HG03457 (cell line): ENCODE measurements around the gene ANTKMT.

Experiments
- ATAC-seq: cut with Tn5 transposase; IDR thresholded peaks from one replicate; pipeline ENCODE4 v1.9.1; 2021; ENCODE audit warnings: moderate number of reproducible peaks; ENCODE audit not compliant: unreplicated experiment

Gene ANTKMT, protein sequence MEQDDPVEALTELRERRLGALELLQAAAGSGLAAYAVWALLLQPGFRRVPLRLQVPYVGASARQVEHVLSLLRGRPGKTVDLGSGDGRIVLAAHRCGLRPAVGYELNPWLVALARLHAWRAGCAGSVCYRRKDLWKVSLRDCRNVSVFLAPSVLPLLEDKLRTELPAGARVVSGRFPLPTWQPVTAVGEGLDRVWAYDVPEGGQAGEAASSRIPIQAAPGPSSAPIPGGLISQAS

DNA sequence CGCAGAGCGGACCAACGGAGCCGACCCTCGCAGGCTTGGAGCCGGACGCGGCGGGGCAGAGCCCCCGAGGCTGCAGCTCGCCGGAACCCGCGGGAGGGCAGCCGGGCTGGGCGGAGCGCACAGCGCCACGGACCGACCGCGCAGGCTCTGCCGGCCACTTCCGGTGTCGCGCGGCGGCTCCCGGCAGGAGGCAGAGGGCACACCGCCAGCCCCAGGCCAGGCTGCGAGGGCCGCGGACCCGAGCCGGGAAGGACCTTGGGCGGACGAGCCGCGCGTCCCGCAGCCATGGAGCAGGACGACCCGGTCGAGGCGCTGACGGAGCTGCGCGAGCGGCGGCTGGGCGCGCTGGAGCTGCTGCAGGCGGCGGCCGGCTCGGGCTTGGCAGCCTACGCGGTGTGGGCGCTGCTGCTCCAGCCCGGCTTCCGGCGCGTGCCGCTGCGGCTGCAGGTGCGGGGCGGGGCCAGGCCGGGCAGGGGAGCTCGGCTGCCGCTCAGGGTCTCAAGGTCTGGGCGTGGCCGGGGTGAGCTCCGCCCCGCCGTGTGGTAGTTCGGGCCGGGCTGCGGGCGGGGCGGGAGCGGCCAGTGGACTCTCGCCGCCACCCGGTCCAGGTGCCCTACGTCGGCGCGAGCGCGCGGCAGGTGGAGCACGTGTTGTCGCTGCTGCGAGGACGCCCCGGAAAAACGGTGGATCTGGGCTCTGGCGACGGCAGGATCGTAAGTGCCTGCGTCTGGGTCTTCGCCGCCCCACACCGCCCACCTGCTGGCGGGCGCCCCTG, at the start of gene ANTKMT:
Gene ANTKMT, plus strand, starts transcription at position 157 of the 775 bp plus-strand sequence. Its CDS starts 129 bp downstream, at position 286.
- ATAC-seq, result peak; percentile 53

DNA sequence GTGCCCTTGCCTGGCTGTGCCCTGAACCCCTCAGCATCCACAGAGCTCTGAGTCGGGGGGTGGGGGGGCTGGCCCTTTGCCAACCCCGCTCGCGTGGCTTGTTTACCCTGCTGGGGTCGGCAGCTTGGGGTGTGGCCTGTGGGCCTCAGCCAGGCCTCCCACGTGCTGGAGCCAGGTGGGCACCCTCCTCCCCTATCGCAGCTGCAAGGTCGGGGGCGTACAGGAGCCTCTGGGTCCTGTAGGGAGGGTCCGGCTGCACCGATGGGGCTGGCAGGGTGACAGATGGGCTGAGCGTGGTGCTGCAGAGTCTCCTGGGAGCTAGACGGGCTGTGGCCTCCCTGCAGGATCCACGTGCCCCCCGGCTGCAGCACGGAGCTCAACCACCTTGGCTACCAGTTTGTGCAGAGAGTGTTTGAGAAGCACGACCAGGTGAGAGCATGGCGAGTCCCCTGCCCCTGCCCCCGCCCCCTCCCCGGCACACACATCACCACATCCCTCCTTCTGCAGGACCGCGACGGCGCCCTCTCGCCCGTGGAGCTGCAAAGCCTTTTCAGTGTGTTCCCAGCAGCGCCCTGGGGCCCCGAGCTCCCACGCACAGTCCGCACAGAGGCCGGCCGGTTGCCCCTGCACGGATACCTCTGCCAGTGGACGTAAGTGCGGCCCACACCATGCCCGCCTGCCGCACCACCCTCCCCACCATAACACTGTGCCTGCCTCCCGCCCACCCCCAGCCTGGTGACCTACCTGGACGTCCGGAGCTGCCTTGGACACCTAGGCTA, 49.4 kb upstream of the ANTKMT start:
- no peak for ATAC-seq

DNA sequence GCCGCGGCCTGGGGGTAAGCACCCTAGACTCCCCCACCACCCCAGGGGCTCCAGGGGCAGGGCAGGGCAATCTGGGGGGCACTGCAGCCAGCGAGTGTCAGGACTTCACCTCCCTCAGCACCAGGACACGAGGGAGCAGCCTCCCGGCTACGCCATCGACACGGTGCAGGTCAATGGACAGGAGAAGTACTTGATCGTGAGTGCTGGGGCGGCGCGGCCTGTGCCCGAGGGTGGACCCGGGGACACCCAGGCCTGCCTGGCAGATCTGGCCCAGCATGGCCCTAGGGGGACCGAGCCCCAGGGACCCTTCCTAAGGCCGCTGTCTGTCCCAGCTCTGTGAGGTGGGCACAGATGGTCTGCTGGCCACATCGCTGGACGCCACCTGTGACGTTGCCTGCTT, 48.6 kb upstream of the ANTKMT start:
- no peak for ATAC-seq

- ATAC-seq, result no peak
Observed at GRCh38 chr16:672851-673250, 48.1 kb upstream of the ANTKMT start.

DNA sequence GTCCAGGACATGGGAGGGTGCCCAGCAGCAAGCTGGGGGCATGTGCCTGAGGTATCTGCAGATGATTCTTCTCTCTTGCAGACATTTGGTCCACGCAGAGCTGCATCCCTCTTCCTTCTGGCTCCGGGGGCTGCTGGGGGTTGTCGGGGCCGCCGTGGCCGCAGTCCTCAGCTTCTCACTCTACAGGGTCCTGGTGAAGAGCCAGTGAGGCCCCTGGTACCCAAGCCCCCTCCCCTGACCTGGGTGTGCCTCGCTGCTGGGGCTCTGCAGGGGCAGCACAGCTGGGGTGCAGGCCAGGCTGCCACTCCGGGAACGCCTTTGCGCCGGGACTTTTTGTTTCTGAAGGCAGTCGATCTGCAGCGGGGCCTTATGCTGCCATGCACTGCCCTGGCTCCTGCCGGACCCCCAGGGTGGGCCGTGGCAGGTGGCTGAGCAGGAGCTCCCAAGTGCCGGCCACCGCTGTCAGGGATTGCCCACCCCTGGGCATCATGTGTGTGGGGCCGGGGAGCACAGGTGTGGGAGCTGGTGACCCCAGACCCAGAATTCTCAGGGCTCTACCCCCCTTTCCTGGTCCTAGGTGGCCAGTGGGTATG, 47.5 kb upstream of the ANTKMT start:
- no peak for ATAC-seq

DNA sequence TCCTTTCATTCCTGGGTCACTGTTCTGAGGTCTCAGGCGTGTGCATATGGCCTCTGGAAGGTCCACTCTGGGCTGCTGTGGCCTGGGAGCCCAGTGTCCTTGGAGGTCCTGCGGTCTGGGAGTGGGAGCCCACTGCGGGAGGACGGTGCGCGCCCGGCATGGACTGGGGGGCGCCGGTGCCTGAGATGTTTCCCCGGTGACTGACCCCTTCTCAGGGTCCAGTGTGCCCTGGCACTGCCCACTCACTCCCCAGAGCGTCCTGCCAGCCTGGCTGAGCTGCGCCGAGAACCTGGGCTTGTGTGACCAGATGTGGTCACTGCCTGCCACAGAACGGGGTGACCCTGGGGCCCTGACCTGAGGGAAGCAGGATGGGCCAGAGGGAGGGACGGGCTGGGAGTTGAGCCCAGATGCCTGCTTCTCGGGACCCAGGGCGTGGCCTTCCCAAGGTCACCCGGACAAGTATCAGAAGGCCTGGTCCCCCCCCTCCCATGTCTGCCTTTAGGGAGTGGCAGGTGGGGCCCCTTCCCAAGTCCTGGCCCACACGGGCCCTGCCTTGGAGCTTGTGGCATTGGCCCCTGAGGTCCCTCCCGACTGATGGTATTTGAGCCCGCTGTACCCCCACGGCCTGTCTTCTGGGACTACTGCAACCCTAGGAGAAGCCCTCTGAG, 46.6 kb upstream of the ANTKMT start:
- no peak for ATAC-seq

DNA sequence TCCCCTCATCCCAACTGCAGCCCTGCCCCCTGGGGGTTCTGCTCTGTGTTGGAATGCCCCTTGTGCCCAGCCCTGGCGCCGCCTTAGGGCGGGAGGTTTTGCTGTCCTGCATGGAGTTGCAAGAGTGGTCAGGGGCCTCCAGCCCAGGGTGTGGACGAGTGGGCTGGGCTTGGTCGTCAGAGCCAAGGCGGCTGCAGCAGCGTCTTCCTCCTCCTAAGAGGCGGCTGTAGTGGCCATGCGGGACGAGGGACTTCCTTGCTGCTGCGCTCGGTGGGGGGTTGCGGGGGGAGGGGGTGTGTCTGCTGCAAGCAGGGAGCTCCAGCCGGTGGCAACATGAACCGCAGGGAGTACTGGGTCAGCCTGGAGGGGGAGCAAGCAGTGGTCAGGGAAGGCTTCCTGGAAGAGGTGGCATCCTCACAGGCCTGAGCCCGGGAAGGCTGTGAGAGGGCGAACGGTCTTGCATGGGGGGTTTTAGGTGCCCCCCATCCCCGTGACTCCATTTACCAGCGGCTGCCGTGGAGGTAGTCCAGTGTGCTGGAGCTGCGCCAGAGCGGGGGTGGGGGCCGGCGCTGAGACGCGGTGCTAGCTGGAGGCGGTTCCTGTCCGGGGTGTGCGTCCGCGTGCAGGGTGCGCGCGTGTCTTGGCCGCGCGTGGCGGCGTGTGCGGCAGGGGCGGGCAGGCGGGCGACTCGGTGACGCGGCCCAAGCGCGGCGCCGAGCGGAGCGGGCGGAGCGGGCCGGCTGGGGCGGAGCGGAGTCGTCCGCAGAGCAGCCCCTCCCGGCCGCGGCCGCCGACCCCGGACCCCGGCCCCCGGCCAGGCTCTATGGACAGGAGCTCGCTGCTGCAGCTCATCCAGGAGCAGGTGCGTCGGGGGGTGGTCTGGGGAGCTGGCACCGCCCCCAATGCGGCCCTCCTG, 45.7 kb upstream of the ANTKMT start, which contains the start of gene RHBDL1:
Gene RHBDL1, plus strand, starts transcription at position 704 of the 916 bp plus-strand sequence. Its CDS starts 120 bp downstream, at position 824.
- no peak for ATAC-seq

DNA sequence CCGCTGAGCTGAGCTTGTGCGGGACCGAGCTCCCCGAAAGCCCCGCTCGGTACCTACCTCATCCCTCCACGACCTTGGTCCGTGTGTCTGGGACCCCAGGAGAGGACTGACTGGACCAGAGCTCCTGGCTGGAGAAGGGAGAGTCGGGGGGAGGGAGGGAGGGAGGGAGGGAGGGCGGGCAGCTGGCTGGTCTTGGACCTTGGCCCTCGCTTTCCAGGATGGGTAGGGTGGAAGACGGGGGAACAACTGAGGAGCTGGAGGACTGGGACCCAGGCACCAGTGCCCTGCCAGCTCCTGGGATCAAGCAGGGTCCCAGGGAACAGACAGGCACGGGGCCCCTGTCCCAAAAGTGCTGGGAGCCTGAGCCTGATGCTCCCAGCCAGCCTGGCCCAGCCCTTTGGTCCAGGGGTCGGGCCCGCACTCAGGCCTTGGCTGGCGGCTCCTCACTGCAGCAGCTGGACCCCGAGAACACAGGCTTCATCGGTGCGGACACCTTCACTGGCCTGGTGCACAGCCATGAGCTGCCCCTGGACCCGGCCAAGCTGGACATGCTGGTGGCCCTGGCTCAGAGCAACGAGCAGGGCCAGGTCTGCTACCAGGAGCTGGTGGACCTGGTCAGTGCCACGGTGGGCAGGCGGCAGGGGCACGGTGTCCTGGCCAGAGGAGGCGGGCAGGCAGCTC, 44.9 kb upstream of the ANTKMT start:
- ATAC-seq, result no peak

DNA sequence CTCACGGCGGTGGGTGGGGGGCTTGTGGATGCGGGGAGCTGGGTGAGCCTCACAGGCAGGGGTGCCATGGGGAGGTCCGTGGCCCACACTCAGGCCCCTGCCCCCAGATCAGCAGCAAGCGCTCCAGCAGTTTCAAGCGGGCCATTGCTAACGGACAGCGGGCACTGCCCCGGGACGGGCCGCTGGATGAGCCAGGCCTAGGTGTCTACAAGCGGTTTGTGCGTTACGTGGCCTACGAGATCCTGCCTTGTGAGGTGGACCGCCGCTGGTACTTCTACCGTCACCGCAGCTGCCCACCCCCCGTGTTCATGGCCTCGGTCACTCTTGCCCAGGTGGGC, 44.4 kb upstream of the ANTKMT start:
- no peak for ATAC-seq

DNA sequence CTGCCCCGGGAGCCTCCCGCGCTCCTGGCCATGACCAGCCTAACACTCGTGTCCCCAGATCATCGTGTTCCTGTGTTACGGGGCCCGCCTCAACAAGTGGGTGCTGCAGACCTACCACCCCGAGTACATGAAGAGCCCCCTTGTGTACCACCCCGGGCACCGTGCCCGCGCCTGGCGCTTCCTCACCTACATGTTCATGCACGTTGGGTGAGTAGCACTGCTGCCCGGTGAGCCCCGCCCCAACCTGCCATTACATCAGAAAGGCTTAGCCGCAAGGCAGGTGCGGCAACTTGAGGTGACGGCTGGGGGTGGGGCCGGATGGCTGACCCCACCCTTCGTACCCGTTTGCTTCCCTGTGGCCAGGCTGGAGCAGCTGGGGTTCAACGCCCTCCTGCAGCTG, 44.0 kb upstream of the ANTKMT start:
- ATAC-seq, result no peak

GRCh38 chr16:677316-678190, 43.4 kb upstream of the ANTKMT start:
- no peak for ATAC-seq

- no peak for ATAC-seq
Observed at GRCh38 chr16:678209-678857, 42.6 kb upstream of the ANTKMT start.

- ATAC-seq, result no peak
Observed at GRCh38 chr16:678858-679813, 41.8 kb upstream of the ANTKMT start.

DNA sequence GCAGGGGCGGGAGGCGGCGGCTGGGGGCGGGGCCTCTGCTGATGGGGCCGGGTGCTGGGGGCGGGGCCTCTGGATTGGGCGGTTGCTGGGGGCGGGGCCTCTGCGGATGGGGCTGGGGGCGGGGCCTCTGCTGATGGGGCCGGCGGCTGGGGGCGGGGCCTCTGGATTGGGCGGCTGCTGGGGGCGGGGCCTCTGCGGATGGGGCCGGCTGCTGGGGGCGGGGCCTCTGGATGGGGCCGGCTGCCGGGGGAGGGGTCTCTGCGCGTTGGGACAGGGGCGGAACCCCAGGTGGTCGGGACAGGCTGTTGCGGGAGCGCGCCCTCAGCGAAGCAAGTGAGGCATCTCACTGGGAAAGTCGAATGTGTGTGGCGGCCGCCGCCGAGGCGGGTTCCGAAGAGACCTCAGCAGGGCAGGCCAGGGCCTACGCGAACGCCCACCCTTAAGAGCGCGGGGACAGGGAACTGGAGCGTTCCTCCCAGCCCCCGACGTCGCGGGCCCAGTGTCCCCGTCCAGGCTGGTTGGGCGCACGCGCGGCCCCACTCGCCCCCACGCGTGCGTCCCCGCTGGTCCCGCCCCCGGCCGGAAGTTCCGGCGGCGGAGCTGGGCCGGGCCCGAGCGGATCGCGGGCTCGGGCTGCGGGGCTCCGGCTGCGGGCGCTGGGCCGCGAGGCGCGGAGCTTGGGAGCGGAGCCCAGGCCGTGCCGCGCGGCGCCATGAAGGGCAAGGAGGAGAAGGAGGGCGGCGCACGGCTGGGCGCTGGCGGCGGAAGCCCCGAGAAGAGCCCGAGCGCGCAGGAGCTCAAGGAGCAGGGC, 40.9 kb upstream of the ANTKMT start, which contains the start of gene STUB1:
Gene STUB1, plus strand, starts transcription at position 597 of the 811 bp plus-strand sequence. Its CDS starts 116 bp downstream, at position 713.
- ATAC-seq, result no peak

DNA sequence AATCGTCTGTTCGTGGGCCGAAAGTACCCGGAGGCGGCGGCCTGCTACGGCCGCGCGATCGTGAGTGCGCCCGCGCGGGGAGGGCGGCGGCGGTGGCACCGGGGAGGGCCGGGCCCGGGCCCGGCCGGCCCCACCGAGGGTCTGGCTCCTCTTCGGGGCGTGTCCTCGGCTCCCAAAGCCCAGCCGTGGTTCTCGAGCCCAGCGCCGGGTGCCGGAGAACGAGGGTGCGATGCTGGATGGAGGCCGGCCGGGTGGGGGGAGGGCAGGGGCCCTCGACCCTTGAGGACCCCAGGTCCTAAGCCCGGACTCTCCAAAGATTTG, 40.4 kb upstream of the ANTKMT start:
- no peak for ATAC-seq
